ENCODE results near the gene CTSO.
"Not testable (repeated sequence)": the region's sequence is repeated elsewhere in the genome, so short reads cannot be mapped to it uniquely, and the experiment has no call there.

Gene CTSO

DNA sequence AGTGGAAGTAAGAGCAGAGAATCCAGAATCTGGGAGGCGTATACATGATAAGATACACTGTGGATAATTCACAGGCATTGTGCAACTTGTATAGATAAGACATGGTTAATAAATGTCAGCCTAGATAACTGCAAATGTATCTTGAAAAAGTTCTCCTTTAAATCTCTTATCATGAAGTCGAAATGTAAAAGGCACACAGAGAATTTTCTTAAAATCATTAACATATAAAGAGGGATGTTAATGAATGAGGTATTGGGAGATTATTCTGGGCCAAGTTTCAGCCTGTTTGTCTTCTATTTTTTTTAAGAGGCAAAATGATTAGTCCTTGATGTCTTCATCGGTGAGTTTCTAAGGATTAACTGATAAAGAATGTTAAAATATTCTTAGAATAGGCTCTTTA lies 49.3 kb downstream of the CTSO start:
- DNase-seq, result no peak

GRCh38 chr4:155903453-155903852 lies 50.2 kb downstream of the CTSO start, which contains the start of gene TDO2:
TDO2 (plus strand) TSS chr4:155903696; CDS start chr4:155903759, 63 bp downstream.
- DNase-seq, result no peak

GRCh38 chr4:155901013-155901412 lies 52.7 kb downstream of the CTSO start:
- no peak for DNase-seq

DNA sequence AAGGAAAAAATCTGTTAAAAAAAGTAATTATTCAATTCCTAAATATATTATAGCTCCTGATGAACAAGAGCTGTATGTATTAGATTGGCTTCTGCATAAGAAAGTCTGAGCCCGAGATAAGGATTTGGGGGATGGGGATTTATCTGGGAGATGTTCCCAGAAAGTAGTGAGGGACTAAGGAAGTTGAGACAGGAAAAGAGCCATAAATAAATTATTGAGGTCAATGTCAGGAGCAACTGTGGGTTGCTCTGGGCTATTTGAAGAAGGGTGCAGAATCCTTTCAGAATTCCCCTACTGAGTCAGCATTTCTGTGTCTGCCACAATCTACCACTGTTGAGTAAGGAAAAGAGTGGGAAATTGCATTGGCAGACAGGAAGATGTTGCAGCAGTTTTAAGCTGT lies 53.3 kb downstream of the CTSO start:
- no peak for DNase-seq

DNA sequence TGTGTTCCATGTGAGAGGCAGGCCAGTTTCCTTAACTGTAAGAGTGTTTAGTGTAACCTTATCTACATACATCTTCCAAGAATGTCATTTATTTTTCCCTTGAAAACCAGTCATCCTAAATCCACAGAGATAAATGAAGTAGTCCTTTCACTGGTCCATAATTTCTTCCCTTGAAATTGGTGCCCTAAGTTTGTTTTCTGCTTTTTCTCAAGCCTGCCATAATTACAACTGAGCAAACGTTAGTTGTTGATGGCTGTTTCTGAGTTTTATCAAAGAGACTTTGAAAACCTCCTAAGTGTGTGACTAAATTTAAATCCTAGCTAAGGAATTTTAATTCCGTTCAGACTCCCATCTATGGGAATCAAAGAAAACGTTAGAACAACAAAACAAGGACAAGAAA lies 53.8 kb downstream of the CTSO start:
- no peak for DNase-seq

DNA sequence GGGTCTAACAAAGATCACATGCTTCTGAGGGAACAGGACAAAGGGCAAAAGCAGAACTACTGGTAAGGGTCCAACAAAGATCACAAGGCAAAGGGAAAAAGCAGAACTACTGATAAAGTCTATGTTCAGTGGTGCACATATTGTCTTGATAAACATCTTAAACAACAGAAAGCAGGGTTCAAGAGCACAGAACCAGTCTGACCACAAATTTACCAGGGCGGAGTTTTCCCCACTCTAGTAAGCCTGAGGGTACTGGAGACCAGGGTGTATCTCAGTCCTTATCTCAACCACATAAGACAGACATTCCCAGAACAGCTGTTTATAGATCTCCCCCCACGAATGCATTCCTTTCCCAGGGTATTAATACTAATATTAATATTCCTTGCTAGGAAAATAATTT lies 55.3 kb downstream of the CTSO start:
- DNase-seq, result not testable (repeated sequence)

DNA sequence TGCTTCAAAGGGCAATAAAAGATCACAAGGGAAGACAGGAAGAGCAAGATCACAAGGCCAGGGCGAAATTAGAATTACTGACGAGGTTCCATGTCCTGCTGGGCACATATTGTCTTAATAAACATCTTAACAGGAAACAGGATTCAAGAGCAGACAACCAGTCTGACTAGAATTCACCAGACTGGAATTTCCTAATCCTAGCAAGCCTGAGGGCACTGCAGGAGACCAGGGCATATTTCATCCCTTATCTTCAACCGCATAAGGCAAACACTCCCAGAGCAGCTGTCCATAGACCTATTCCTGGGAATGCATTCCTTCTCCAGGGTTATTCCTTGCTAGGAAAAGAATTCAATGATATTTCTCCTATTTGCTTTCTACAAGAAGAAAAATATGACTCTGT lies 62.6 kb downstream of the CTSO start:
- no peak for DNase-seq

- DNase-seq, result no peak
Measured at GRCh38 chr4:155889946-155890345, 63.7 kb downstream of the CTSO start.

DNA sequence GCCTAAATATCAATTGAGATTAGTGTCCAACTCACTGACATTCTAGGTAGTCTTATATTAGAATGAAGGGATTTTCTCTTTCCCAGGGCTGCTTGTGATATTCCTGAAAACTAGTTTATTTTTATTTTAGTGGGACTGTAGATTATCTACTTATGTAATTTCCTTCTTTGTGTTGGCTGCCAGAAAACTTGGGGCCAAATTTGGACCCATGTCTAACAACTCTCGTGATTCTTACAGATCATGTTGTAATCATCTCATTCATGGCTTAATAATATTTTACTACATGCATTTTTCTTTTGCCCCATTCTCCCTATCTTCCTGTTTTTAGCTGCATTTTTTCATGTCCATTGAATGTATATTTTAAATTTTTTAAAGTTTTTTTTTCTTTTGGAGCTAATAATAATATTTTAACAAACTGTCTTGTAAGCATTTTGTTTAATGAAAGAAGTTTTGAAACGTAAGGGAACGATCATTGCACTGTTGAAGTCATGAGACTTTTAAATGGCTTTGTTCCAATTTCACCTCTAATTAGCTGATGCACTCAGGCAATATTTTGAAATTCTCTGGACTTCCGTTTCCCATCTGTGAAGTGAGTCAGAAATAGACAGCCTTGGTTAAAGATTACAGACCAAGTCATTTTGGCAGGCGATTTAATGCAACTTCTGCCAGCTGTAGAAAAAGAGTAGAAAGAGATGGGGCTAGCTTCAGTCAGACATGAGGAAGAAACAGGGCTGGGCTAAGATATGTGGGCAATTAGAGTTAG lies 64.5 kb downstream of the CTSO start:
- DNase-seq, result no peak

GRCh38 chr4:155887847-155888570 lies 65.7 kb downstream of the CTSO start:
- no peak for DNase-seq

GRCh38 chr4:155887045-155887444 lies 66.6 kb downstream of the CTSO start:
- no peak for DNase-seq

DNA sequence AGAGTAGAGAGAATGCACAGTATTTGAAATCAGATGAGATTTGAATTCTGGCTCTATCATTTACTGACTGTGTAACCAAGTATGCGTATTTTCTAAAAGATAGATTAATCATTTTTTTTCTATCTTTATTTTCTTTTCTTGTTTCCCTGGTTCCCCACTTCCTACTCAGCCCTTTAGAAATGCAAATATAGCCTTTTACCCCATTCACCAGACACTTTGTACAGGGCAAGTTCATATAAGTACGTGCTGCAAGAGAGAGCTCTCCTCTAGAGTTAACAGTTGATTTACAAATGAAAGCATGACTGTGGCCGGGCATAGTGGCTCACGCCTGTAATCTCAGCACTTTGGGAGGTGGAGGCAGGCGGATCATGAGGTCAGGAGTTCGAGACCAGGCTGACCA lies 68.0 kb downstream of the CTSO start:
- DNase-seq, result no peak

- DNase-seq, result no peak
Measured at GRCh38 chr4:155883895-155884294, 69.8 kb downstream of the CTSO start.

DNA sequence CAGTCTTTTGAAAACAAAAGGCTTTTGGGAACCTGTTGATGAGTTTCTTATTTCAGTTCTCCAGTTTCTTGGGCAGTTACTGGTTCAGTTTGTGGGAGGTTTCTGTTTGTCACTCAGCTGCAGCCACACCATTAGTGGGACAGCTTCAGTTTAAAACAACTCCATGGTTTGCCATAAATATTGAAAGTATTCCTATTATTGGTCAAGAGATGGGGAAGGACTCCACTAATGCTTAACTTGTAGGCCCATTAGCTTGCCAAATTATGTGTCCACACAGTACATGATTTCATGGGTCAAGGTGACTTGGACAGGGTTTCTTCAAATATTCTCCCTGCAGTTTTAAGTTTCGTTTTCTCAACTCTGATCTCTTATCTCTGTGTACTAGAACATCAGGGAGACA lies 72.1 kb downstream of the CTSO start:
- no peak for DNase-seq

- DNase-seq, result no peak
Measured at GRCh38 chr4:155879767-155880166, 73.9 kb downstream of the CTSO start.

GRCh38 chr4:155878611-155879010 lies 75.1 kb downstream of the CTSO start:
- DNase-seq, result no peak

DNA sequence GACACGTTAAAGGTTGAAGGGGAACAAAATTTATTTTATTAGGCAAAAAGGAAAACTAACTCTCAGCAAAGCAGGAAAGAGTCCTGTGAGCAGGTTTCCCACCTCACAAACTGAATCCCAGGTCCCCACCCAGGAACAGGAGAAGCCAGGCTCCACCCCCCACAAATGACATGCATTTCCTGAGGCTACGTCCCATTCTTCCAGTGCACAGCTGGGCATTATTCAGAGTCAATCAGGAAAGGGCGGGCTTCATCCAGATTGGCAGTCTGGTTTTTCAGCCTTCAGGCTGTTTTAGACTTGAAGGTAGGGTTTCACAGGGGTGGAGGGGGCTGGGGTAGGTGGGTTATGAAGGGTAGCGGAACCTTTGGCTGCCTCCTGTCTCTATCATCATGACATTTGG lies 75.7 kb downstream of the CTSO start:
- DNase-seq, result no peak

DNA sequence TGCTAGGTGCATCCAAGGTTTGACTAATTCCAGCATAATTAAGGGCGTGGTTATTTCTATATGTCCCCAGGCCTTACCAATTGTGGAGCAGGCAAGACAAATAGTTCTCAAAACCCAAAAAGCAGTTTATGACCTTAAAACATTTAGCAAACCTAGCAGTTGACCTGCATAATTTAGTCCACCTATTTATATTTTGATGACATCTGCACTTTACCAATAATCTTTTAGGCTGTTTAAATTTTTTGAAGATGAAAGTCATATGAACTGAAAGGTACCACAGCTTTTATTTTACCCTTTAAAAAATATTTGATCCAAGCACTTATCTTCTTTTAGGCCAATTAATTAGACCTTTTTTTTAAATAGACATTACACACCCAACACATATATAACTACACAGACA lies 77.8 kb downstream of the CTSO start:
- DNase-seq, result no peak

Measured in midbrain (tissue), 1 donor.